SH-SY5Y (cell line): ENCODE measurements around the gene S100A3.

Experiments
- GATA2 ChIP-seq: IDR thresholded peaks from 2 replicates; pipeline ENCODE4 v1.6.1; 2011; ENCODE audit warnings: mild to moderate bottlenecking, low read depth, low read length
- GATA3 ChIP-seq: IDR thresholded peaks from 2 replicates; pipeline ENCODE4 v1.6.1; 2011; ENCODE audit warnings: low read depth, mild to moderate bottlenecking, low read length, moderate library complexity

DNA sequence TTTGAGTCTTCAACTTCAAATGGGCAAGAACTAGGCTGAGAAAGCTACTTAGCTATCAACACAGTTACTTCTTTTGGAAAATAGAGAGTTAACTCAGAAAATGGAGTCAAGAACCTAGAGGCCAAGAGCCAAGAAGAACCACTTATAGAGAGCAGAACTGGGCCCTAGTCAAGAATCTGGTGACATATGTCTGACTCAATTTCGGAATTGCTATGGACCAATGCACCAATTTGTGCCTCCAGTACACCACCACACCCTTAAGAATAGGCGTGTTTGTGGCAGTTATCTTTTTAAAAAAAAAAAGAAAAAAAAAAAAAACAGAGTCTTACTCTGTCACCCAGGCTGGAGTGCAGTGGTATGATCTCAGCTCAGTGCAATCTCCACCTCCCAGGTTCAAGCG, 8.8 kb upstream of the S100A3 start:
- TF ChIP-seq GATA3 (no peak), GATA2 (no peak)
